Upper lobe of right lung (tissue), 1 donor: ENCODE data around the gene PARD3B. TPM values are rescaled to one million over a fixed set of nuclear protein-coding genes. Genes with fewer than 3 reads are reported as not detected.

Source experiments
- ATAC-seq: fragments of 200-7000 bp; cut with Tn5 transposase; one replicate; pipeline ENCODE4 v1.9.1; 2020; ENCODE audit warnings: mild to moderate bottlenecking, moderate library complexity
- DNase-seq: peaks from one replicate; pipeline ENCODE4 v3.0.0-alpha.2; 2020
- H3K27ac ChIP-seq: fragments of 200-600 bp; one replicate; pipeline ENCODE4 v1.8.0; 2022
- H3K27me3 ChIP-seq: fragments of 200-600 bp; one replicate; pipeline ENCODE4 v1.8.0; 2022; ENCODE audit warnings: mild to moderate bottlenecking
- H3K36me3 ChIP-seq: fragments of 200-600 bp; one replicate; pipeline ENCODE4 v1.8.0; 2022
- H3K4me1 ChIP-seq: fragments of 200-600 bp; one replicate; pipeline ENCODE4 v1.8.0; 2022
- H3K4me3 ChIP-seq: fragments of 200-600 bp; one replicate; pipeline ENCODE4 v1.8.0; 2022; ENCODE audit warnings: mild to moderate bottlenecking
- H3K9me3 ChIP-seq: fragments of 200-600 bp; one replicate; pipeline ENCODE4 v1.8.0; 2022
- intact Hi-C: fragments of 100-400 bp; cut with DNase I; formaldehyde crosslinking; loops from one replicate; pipeline ENCODE4 v1.11.0; 2022
- total RNA-seq: library from RNA; stranded (reverse); fragmentation: NEBNext Ultra II Directional; extraction: Animal tissue kit (Norgen Biotek cat#: 25700); gene quantifications from one replicate; pipeline ENCODE4 v1.2.1, GENCODE V29; 2021
- TF ChIP-seq, protein P1 (sequence below): fragments of 200-600 bp; IDR thresholded peaks from one replicate; pipeline ENCODE4 v1.8.0; 2022; ENCODE audit warnings: antibody characterized with exemption
- donor health status: DM: no; HTN: yes; CAD: no; lungs with severe emphysema.

PARD3B gene
- total RNA-seq, 1 donor from 2014 or later, result 32.5 TPM

GRCh38 chr2:204763974-204764703, 218.9 kb downstream of the PARD3B start:
- intact Hi-C loops, result no loop called here
- H3K27me3 ChIP-seq, result no peaks in the 10 kb centered on the region
- DNase-seq (no peak), ATAC-seq (no peak)
- no peak overlapping the region for H3K27ac ChIP-seq
- no peaks in the 10 kb centered on the region for H3K4me1 ChIP-seq
- no peak overlapping the region for H3K4me3 ChIP-seq
- TF ChIP-seq, protein P1, sequence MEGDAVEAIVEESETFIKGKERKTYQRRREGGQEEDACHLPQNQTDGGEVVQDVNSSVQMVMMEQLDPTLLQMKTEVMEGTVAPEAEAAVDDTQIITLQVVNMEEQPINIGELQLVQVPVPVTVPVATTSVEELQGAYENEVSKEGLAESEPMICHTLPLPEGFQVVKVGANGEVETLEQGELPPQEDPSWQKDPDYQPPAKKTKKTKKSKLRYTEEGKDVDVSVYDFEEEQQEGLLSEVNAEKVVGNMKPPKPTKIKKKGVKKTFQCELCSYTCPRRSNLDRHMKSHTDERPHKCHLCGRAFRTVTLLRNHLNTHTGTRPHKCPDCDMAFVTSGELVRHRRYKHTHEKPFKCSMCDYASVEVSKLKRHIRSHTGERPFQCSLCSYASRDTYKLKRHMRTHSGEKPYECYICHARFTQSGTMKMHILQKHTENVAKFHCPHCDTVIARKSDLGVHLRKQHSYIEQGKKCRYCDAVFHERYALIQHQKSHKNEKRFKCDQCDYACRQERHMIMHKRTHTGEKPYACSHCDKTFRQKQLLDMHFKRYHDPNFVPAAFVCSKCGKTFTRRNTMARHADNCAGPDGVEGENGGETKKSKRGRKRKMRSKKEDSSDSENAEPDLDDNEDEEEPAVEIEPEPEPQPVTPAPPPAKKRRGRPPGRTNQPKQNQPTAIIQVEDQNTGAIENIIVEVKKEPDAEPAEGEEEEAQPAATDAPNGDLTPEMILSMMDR, result no peak
- H3K9me3 ChIP-seq, result no peaks in the 10 kb centered on the region
- H3K36me3 ChIP-seq, result no peaks in the 10 kb centered on the region

DNA sequence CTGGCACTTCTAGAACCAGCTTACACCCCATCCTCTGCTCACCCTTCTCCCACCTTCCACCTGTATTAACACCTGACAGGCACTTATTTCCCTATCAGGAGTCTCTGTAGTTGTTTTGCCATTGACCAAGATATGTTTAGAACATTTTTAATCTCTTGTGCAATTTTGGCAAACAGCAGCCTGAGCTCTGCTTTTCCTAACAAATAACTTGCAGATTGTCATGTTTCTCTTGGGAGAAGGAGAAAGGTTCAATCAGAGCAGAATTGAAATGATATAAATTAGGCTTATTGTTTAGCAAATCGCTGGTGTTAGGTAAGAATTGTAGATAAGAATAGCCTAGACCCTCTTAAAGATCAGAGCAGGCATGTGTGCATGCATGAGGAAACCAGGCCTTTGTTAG, 225.5 kb downstream of the PARD3B start:
- no peaks in the 10 kb centered on the region for H3K36me3 ChIP-seq
- no peak for DNase-seq
- TF ChIP-seq, protein P1, result no peak
- intact Hi-C loops, result no loop called here
- H3K27ac ChIP-seq, result no peak overlapping the region
- H3K27me3 ChIP-seq, result no peaks in the 10 kb centered on the region
- H3K9me3 ChIP-seq, result no peaks in the 10 kb centered on the region
- ATAC-seq, result no peak
- H3K4me1 ChIP-seq, result no peaks in the 10 kb centered on the region
- H3K4me3 ChIP-seq, result no peak overlapping the region

GRCh38 chr2:204771721-204772120, 226.4 kb downstream of the PARD3B start:
- TF ChIP-seq, protein P1, result no peak
- DNase-seq, result no peak
- Histone ChIP-seq H3K36me3 (no peaks in the 10 kb centered on the region), H3K27ac (no peak overlapping the region), H3K4me1 (no peaks in the 10 kb centered on the region), H3K4me3 (no peak overlapping the region), H3K27me3 (no peaks in the 10 kb centered on the region), H3K9me3 (no peaks in the 10 kb centered on the region)
- intact Hi-C loops, result no loop called here
- ATAC-seq, result no peak

DNA sequence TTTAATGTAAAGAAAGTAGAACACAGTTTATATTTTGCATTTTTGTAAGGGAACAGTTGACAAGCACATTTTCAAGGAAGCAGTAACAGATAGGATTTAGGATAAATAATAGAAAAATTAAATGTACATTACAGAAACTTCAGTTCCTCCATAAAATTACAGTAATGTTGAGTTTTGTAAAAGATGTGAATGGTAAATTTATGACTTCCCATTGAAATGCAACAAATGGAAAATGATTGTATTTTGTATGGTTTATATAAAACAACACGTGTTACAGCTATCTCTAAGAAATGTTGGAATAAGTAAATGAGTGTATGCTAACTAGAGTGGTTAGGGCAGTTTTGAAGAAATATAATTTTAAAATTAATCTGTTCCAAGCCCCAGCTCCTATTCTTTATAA, 227.3 kb downstream of the PARD3B start:
- intact Hi-C loops, result no loop called here
- Histone ChIP-seq H3K27ac (no peak overlapping the region), H3K4me1 (no peaks in the 10 kb centered on the region), H3K27me3 (no peaks in the 10 kb centered on the region), H3K9me3 (no peaks in the 10 kb centered on the region), H3K4me3 (no peak overlapping the region), H3K36me3 (no peaks in the 10 kb centered on the region)
- TF ChIP-seq, protein P1, result no peak
- DNase-seq (no peak), ATAC-seq (no peak)

DNA sequence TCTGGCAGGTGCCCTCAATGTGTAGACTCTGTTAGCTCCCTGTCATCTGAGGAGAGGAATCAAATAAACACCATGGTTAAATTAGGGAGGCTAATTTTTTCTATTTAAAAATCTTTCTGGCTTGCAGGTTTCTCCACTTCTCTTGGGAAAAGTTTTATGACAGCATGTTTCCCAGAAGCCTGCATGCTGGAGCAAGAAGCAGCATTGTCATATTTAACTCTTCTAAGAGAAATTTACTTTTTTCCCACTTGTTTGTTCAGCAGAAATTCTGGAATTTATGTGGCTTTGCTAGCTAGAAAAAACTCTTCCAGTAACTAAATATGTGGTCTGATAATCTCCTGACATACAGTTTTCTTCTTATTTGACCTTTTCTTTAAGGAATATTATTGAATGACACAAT, 230.5 kb downstream of the PARD3B start:
- ATAC-seq (no peak), DNase-seq (no peak)
- intact Hi-C loops, result no loop called here
- Histone ChIP-seq H3K27ac (no peak overlapping the region), H3K4me1 (no peaks in the 10 kb centered on the region), H3K27me3 (no peaks in the 10 kb centered on the region), H3K4me3 (no peak overlapping the region), H3K36me3 (no peaks in the 10 kb centered on the region), H3K9me3 (no peaks in the 10 kb centered on the region)
- TF ChIP-seq, protein P1, result no peak
